ENCODE results near the gene CNTRL. TPM values are rescaled to one million over a fixed set of nuclear protein-coding genes. Genes with fewer than 3 reads are reported as not detected.

The CNTRL gene
- total RNA-seq, 1 donor from 2014 or later: 26.3 TPM

DNA sequence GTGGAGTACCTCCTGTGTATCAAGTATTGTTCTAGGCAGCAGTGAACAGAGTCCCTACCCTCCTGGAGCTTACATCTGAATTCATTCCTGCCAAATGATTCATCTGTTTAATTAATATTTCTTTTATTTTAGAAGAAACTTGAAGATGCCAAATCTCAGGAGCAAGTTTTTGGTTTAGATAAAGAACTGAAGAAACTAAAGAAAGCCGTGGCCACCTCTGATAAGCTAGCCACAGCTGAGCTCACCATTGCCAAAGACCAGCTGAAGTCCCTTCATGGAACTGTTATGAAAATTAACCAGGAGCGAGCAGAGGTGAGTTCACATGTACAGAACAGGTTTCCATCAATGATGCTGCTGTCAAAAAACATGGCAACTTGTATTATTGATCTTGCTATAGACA is 69.0 kb downstream of the CNTRL start:
- Histone ChIP-seq H3K27ac (no peak overlapping the region), H3K36me3 (peaks cover 100% of the 10 kb centered on the region), H3K4me1 (no peaks in the 10 kb centered on the region), H3K9me3 (no peaks in the 10 kb centered on the region), H3K4me3 (no peak overlapping the region), H3K27me3 (ENCODE audit: low read depth) (no peaks in the 10 kb centered on the region)
- ATAC-seq (no peak), DNase-seq (no peak)
- intact Hi-C loops (cut with DNase I): no loop called here
- TF ChIP-seq, protein P1, sequence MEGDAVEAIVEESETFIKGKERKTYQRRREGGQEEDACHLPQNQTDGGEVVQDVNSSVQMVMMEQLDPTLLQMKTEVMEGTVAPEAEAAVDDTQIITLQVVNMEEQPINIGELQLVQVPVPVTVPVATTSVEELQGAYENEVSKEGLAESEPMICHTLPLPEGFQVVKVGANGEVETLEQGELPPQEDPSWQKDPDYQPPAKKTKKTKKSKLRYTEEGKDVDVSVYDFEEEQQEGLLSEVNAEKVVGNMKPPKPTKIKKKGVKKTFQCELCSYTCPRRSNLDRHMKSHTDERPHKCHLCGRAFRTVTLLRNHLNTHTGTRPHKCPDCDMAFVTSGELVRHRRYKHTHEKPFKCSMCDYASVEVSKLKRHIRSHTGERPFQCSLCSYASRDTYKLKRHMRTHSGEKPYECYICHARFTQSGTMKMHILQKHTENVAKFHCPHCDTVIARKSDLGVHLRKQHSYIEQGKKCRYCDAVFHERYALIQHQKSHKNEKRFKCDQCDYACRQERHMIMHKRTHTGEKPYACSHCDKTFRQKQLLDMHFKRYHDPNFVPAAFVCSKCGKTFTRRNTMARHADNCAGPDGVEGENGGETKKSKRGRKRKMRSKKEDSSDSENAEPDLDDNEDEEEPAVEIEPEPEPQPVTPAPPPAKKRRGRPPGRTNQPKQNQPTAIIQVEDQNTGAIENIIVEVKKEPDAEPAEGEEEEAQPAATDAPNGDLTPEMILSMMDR (IDR thresholded peaks at IDR 0.05): no peak

DNA sequence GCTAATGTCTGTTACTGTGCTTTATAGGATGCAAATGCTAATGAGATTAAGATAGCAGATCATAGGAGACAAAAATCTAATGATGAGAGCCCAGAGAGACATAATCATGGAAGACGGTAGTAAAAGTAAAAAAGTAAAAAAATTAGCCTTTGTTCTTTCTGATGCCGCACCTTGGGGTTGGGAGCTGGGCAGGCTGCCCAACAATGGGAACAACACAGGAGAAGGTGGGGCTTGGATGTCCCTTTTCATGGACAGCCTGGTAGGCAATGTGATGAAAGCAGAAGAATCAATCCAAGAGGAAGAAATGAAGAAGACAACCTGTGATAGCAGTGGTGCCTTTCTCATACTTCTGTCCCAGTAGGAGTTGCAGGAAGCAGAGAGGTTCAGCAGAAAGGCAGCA is 69.7 kb downstream of the CNTRL start:
- intact Hi-C loops (cut with DNase I): no loop called here
- H3K27ac ChIP-seq: no peak overlapping the region
- no peaks in the 10 kb centered on the region for H3K27me3 ChIP-seq (ENCODE audit: low read depth)
- peaks cover 100% of the 10 kb centered on the region for H3K36me3 ChIP-seq
- ATAC-seq: no peak
- H3K4me1 ChIP-seq: no peaks in the 10 kb centered on the region
- no peak for DNase-seq
- TF ChIP-seq, protein P1 (IDR thresholded peaks at IDR 0.05): no peak
- no peaks in the 10 kb centered on the region for H3K9me3 ChIP-seq
- H3K4me3 ChIP-seq: no peak overlapping the region

GRCh38 chr9:121150188-121150587 is 75.4 kb downstream of the CNTRL start:
- Histone ChIP-seq H3K9me3 (no peaks in the 10 kb centered on the region), H3K27me3 (ENCODE audit: low read depth) (no peaks in the 10 kb centered on the region), H3K4me1 (no peaks in the 10 kb centered on the region), H3K4me3 (no peak overlapping the region), H3K36me3 (peaks cover 88% of the 10 kb centered on the region), H3K27ac (no peak overlapping the region)
- intact Hi-C loops (cut with DNase I): no loop called here
- ATAC-seq (no peak), DNase-seq (no peak)
- TF ChIP-seq, protein P1 (IDR thresholded peaks at IDR 0.05): no peak

DNA sequence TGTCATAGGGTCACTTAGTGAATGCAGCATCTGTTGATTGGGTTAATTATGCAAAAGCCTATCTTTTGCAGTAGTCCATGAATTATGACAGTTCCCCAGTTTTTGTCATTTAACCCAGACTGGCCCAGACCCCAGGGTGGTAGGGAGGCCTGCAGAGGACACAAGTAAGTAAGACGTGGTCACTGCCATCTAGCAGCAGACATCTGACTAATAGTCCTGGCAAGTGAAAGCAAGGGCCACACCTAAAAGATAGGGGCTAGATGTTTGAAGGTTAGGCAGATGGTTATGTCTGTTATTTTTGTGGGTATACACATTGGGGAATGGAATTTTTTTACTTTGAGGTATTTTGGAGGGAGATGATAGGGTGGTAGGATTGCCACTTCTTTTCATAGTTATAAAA is 78.9 kb downstream of the CNTRL start:
- DNase-seq (no peak), ATAC-seq (no peak)
- H3K27me3 ChIP-seq (ENCODE audit: low read depth): no peaks in the 10 kb centered on the region
- no peak overlapping the region for H3K27ac ChIP-seq
- TF ChIP-seq, protein P1 (IDR thresholded peaks at IDR 0.05): no peak
- H3K4me1 ChIP-seq: no peaks in the 10 kb centered on the region
- H3K9me3 ChIP-seq: no peaks in the 10 kb centered on the region
- no peak overlapping the region for H3K4me3 ChIP-seq
- intact Hi-C loops (cut with DNase I): no loop called here
- H3K36me3 ChIP-seq: peaks cover 88% of the 10 kb centered on the region

DNA sequence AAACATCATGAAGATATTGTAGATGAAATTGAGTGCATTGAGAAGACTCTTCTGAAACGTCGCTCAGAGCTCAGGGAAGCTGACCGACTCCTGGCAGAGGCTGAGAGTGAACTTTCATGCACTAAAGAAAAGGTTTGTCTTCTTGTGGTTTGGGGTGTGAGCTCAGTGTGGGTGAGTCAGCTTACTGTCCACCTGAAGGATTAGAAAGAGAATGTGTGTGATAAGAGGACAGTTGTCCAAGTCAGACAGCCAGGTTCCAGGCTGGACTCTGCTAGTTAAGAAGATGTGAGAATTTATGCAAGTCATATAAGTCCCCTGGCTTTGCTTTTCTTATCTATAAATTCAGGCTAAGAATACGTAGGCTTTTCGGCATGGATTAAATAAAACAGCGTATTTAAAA is 80.0 kb downstream of the CNTRL start:
- no peak for DNase-seq
- Histone ChIP-seq H3K4me1 (no peaks in the 10 kb centered on the region), H3K9me3 (no peaks in the 10 kb centered on the region), H3K4me3 (no peak overlapping the region), H3K36me3 (peaks cover 88% of the 10 kb centered on the region), H3K27ac (no peak overlapping the region), H3K27me3 (ENCODE audit: low read depth) (no peaks in the 10 kb centered on the region)
- intact Hi-C loops (cut with DNase I): no loop called here
- TF ChIP-seq, protein P1 (IDR thresholded peaks at IDR 0.05): no peak
- ATAC-seq: no peak

DNA sequence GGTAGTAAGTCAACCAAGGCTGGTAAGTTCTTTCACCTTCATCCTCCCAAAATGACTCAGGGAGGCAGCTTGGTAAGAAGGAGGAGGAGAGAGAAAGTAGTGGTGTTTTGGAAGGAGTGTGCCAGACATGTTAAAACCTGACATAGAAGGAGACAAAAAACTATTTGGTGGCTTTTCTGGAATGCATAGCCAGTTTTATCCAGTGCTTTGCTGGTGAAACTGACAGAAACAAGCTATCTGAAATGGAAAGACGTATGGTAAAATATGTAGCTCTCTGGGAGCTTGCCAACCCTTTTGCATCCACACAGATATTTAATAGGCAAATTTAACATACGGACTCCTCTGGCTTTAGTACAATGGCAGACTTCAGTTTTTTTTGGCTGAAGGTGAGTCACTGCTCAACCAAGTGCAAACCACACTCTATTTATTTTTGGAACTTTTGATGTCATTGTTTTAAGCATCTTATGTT is 81.5 kb downstream of the CNTRL start:
- no peak for ATAC-seq
- Histone ChIP-seq H3K36me3 (peaks cover 92% of the 10 kb centered on the region), H3K27ac (no peak overlapping the region), H3K4me1 (peaks cover 4% of the 10 kb centered on the region), H3K27me3 (ENCODE audit: low read depth) (no peaks in the 10 kb centered on the region), H3K4me3 (no peak overlapping the region), H3K9me3 (no peaks in the 10 kb centered on the region)
- intact Hi-C loops (cut with DNase I): no loop called here
- DNase-seq: no peak
- TF ChIP-seq, protein P1 (IDR thresholded peaks at IDR 0.05): no peak

All from lower lobe of right lung (tissue), 2 donors.